Esophagus muscularis mucosa (tissue), 4 donors: ENCODE measurements around the gene NR2F1-AS1.

Experiments
- EP300 ChIP-seq: sonication (generic); formaldehyde crosslinking; IDR thresholded peaks from one replicate; pipeline ENCODE4 v1.6.1; 2017; ENCODE audit warnings: antibody characterized with exemption
- POLR2A ChIP-seq: fragments of 450-650 bp; IDR thresholded peaks from one replicate; pipeline ENCODE4 v1.6.1; 2017; ENCODE audit warnings: antibody characterized with exemption, moderate library complexity, mild to moderate bottlenecking, low read depth
- POLR2AphosphoS5 ChIP-seq, 2 donors: sonication (generic); formaldehyde crosslinking; IDR thresholded peaks; one replicate each; pipeline ENCODE4 v1.6.1; 2017; ENCODE audit warnings: antibody characterized with exemption in 2 of 2
- TF ChIP-seq, protein P1 (sequence below), 3 experiments: fragments of 200-600 bp in 2 of 3; fragments of 450-650 bp in 1 of 3; sonication (generic) in 2 of 3; IDR thresholded peaks; one replicate each; pipeline ENCODE4 v1.5.1; 2017 to 2019; ENCODE audit warnings: antibody characterized with exemption in 3 of 3, mild to moderate bottlenecking in 2 of 3, moderate library complexity in 1 of 3

DNA sequence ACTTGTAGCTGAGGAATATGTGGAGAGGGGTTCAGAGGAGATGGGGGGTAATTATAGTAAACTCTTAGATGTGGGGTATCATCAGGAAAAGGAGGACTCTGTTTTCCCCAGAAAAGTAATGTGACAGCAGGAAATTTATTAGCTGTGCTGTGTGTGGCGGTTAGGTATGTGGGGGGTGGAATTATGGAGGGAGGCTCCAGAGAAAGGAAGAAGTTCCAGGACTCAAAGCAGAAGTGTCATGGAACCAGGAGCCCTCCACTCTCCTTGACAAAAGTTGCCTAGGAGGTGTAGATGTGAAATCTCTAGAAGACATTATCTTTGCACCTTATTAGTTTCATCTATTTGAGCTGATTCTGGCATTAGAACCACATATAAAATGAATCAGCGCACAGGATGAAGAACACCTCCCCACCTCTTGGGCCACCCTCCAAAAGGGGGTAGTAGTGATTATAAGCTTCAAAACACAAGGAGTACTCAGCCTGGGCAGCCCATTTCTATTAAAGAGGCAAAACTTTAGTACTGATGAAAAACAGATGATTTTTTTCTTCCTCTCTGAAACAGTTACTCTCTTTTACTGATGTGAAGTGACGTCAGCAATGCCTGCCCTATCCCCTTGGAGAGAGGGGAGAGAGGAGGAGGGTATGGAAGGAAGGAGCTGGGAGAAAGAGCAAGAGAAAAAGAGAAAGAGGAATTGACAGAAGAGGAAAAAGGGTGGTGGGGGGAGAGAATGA is 20.2 kb upstream of the NR2F1-AS1 start:
- no peak for TF ChIP-seq POLR2A
- TF ChIP-seq, protein P1, sequence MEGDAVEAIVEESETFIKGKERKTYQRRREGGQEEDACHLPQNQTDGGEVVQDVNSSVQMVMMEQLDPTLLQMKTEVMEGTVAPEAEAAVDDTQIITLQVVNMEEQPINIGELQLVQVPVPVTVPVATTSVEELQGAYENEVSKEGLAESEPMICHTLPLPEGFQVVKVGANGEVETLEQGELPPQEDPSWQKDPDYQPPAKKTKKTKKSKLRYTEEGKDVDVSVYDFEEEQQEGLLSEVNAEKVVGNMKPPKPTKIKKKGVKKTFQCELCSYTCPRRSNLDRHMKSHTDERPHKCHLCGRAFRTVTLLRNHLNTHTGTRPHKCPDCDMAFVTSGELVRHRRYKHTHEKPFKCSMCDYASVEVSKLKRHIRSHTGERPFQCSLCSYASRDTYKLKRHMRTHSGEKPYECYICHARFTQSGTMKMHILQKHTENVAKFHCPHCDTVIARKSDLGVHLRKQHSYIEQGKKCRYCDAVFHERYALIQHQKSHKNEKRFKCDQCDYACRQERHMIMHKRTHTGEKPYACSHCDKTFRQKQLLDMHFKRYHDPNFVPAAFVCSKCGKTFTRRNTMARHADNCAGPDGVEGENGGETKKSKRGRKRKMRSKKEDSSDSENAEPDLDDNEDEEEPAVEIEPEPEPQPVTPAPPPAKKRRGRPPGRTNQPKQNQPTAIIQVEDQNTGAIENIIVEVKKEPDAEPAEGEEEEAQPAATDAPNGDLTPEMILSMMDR (IDR thresholded peaks at IDR 0.05) = no peak
- no peak for TF ChIP-seq POLR2AphosphoS5 (IDR thresholded peaks at IDR 0.05)
- no peak for TF ChIP-seq EP300
